HG03066 (cell line): ENCODE data around the gene TMPRSS3.

Experiments used
- ATAC-seq: cut with Tn5 transposase; IDR thresholded peaks from one replicate; pipeline ENCODE4 v1.9.1; 2021; ENCODE audit warnings: low read depth; ENCODE audit not compliant: unreplicated experiment

The TMPRSS3 gene

GRCh38 chr21:42395905-42396651 is at the start of gene TMPRSS3:
TMPRSS3 (minus strand) TSS chr21:42396052; CDS start chr21:42395417, 635 bp downstream.
- no peak for ATAC-seq

GRCh38 chr21:42445311-42445710 is 49.5 kb upstream of the TMPRSS3 start:
- ATAC-seq, result no peak

GRCh38 chr21:42444745-42445059 is 48.9 kb upstream of the TMPRSS3 start:
- ATAC-seq, result no peak

- no peak for ATAC-seq
Measured at GRCh38 chr21:42443876-42444744, 48.3 kb upstream of the TMPRSS3 start.

DNA sequence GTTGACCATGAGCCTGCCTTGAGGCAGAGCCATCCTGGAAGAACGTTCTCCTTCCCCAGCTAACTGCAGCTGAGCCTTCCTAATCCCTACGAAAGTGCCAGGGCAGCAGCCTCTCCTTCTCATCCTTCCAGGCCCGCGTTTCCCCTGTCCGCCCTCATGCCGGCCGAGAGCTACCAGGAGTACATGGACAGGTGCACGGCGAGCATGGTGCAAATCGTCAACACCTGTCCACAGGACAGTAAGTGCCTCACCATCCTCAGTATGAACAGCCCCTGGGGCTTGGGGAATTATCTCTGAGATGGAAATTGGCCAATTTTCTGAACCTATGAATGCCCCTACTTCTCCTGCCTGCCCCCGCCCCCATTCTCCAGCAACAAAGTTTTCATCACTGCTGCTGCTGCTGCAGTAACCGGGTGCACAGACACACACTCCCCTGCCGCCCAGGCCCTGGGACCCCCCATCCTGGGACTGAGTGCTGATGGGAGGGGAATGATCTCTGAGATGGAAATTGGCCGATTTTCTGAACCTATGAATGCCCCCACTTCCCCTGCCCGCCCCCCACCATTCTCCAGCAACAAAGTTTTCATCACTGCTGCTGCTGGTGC is 47.4 kb upstream of the TMPRSS3 start:
- ATAC-seq, result no peak

- ATAC-seq, result no peak
Measured at GRCh38 chr21:42441963-42442362, 46.1 kb upstream of the TMPRSS3 start.

DNA sequence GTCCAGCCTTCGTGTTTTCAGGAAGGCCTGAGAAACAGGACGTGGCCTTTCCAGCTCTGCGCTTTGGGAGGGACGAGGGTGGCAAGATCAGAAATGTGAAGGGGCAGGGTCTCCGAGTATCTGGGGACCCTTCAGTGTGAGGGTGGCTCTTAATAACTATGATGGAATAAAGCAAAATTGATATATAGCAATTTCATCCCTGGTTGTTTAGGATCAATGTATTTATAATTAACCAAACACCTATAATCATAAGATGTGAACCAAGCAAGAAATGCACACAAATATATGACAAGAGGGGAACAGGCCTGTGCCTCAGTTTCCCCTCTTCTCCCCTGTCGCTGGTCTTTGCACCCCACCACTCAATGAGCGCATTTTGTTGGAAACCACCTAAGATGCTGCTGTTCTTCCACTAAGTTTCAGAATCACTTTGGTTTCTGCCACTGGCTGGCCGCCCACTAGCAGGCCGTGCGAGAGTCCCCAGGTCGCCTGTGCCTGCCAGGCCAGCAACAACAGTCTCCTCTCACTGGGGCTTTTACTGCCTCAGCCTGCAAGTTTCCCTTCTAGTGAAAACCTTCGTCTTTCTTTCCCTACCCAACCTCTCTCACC is 44.4 kb upstream of the TMPRSS3 start:
- peak; percentile 65 for ATAC-seq

DNA sequence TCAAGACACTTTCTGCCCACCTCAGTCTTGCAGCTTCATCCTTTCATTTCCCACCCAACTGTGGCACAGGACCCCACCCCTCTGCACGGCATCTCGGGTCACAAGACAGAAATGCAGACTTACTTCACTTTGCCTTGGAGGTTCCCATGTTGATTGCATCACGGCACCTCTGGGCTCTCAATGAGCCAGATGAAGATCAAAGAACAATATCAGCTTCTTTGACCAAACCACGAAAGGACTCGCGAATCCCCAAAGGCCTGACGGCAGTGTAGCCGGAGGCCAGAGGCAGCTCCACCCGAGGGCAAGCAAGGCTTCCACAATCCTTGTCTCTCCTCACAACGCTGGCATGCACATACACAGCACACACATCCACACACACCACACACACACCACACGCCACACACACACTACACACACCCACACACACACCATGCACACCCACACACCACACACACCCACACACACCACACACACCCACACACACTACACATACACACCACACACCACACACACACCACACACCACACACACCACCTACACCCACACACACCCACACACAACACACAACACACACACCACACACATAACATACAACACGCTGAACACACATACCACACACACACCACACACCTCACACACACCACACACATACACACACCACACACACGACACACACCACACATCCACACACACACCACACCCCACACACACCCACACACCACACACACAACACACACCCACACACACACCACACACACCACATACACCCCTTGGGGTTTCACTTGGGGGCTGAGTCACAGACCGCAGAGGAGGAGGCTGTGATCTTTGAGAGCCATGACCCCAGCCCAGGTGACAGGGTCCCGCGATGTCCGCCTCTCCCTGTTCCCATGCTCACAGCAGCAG is 43.7 kb upstream of the TMPRSS3 start:
- ATAC-seq, result no peak

GRCh38 chr21:42438316-42439205 is 42.7 kb upstream of the TMPRSS3 start:
- no peak for ATAC-seq

DNA sequence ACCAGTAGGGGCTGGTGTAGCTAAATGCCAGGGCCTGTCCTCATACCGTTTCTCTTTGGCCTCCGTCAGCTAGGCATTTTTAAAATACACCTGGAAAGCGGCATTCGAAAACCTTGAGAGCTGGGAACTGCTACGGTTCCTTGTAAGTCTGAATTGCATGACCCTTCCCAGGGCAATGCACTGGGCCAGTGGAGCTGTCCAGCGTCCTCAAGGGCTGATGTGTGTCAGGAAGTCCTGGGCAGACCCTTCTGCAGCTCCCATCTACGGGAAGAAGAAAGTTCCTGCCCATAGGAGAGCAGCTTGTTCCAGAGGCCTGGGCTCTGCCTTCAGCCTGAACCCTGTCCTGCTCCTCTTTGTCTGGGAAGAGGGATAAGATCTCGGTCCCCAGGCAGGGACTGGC is 41.9 kb upstream of the TMPRSS3 start:
- ATAC-seq, result no peak

- ATAC-seq, result no peak
Measured at GRCh38 chr21:42436914-42437313, 41.1 kb upstream of the TMPRSS3 start.

DNA sequence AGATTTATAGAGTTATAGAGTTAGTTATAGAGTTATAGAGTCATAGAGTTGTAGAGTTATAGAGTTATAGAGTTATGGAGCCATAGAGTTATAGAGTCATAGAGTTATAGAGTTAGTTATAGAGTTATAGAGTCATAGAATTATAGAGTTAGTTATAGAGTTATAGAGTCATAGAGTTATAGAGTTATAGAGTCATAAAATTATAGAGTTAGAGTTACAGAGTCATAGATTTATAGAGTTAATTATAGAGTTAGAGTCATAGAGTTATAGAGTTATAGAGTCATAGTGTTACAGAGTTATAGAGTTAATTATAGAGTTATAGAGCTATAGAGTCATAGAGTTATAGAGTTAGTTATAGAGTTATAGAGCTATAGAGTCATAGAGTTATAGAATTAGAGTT is 40.0 kb upstream of the TMPRSS3 start:
- ATAC-seq, result no peak

DNA sequence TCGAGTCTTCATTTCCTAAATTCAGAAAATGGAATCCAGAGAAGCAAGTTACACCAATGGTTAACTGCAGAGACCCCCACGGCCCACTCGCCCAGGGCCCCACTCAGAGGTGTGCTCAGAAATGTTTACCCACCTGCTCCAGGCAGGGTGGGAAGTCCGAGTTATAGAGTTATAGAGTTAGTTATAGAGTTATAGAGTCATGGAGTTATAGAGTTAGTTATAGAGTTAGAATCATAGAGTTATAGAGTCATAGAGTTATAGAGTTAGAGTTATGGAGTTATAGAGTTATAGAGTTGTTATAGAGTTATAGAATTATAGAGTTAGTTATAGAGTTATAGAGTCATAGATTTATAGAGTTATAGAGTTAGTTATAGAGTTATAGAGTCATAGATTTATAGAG is 39.5 kb upstream of the TMPRSS3 start:
- ATAC-seq, result no peak

DNA sequence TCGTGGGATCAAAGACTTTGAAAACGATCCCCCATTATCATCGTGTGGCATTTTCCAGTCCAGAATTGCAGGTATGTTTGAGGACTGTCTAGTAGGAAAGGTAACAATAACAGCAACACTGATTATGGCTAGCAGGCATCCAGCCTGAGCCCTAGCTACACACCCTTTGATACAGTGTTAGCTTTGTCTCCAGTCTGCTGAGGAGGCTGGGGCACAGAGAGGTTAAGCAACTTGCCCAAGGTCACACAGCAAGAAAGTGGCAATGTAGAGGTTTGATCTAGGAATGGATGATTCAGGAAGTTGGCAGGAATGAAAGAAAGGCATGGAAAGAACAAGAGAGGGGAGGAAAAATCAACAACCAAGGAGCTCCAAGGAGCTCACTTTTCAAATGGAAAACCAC is 39.0 kb upstream of the TMPRSS3 start:
- no peak for ATAC-seq

GRCh38 chr21:42433946-42434551 is 38.2 kb upstream of the TMPRSS3 start:
- no peak for ATAC-seq

- no peak for ATAC-seq
Measured at GRCh38 chr21:42432695-42433094, 36.8 kb upstream of the TMPRSS3 start.

DNA sequence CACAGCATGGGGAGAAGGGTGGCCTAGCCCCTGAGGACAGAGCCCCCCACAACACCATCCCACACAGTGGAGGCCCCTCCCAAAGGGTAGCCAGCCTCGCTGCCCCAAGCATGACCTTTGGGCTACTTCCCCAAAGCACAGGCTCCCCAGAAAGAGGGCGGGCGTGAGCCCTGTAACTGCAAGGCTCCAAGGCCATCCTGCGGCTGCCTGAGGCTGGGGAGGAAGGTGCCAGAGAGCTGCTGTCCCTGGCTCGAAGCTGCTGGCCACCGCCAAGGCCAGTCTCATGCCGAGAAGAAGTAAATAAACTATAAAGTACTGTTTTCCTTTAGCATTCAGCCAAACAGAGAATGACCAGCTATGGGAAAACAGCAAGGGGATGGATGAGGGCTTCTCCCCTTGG is 35.3 kb upstream of the TMPRSS3 start:
- no peak for ATAC-seq

DNA sequence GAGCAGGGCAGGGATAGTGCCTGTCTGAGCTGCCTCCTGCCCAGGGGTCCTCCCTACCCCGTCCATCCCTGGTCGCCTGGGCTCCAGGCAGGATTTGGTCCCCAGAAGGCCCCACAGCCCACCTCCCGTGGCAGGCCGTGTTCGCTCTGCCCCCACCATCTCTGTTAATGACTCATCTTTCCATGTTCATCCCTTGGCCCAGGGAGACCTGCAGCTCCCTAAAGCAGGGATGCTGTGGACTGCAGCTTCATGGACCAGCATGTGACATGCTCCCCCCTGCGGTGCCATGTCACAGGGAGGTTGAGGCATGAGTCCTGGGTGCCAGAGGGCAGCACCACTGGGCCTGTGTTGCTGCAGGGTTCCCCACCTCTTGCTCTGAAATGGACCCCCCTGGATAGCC is 34.7 kb upstream of the TMPRSS3 start:
- ATAC-seq, result no peak

DNA sequence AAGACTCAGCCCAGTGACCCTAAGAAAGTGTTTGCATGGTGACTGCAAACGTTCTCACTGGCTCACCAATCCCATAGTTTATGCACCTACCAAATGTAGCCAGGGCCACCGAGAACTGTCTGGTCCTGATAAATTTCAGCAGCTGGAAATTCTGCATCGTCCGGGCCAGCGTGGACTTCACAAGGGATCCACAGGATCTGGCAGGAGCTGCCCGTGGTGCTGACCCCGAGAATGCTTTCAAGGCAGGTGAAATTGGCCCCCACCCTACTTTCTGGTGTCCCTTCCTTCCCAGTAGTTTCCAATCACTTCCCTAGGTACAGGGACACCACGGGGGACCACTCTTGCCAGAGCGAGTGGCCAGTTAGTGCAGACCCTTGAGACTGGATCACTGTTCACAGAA is 34.0 kb upstream of the TMPRSS3 start:
- no peak for ATAC-seq
